ENCODE data around the gene CARD11. TPM values are rescaled to one million over a fixed set of nuclear protein-coding genes. Genes with fewer than 3 reads are reported as not detected.

Gene CARD11
- total and polyA plus RNA-seq, 2 experiments from 2014 or later: 17.7 to 29.0 TPM

GRCh38 chr7:2923291-2923781 lies 120.3 kb downstream of the CARD11 start:
- no peak overlapping the region for H3K27ac ChIP-seq (ENCODE audit: low read depth)
- ATAC-seq: no peak
- H3K27me3 Mint-ChIP-seq (ENCODE audit: insufficient read depth, low read depth, poor library complexity): peaks cover 6% of the 10 kb centered on the region
- no peaks in the 10 kb centered on the region for H3K36me3 ChIP-seq (ENCODE audit: insufficient read depth)
- H3K27me3 ChIP-seq (ENCODE audit: insufficient read depth): no peaks in the 10 kb centered on the region
- H3K4me1 ChIP-seq (ENCODE audit: insufficient read depth): no peaks in the 10 kb centered on the region
- H3K4me3 ChIP-seq: no peak overlapping the region
- no peaks in the 10 kb centered on the region; the same call in 2 of the 3 replicates for H3K4me1 Mint-ChIP-seq
- peaks cover 2% of the 10 kb centered on the region; the same call in 1 of the 3 replicates for H3K9me3 Mint-ChIP-seq
- no peaks in the 10 kb centered on the region for H3F3A ChIP-seq (replicated peaks; ENCODE audit: low read depth)
- H3K79me2 ChIP-seq (replicated peaks; ENCODE audit: insufficient read depth): no peaks in the 10 kb centered on the region
- H3K4me2 ChIP-seq: no peak overlapping the region
- peaks cover 12% of the 10 kb centered on the region for H3K36me3 Mint-ChIP-seq (ENCODE audit: low read depth)
- H2AFZ ChIP-seq: no peak overlapping the region
- H4K20me1 ChIP-seq (replicated peaks; ENCODE audit: insufficient read depth): no peaks in the 10 kb centered on the region
- H3K4me3 Mint-ChIP-seq: no peak overlapping the region
- no peak overlapping the region for H3K27ac Mint-ChIP-seq
- TF ChIP-seq ZNF462 (CRISPR knock-in tag; IDR thresholded peaks at IDR 0.05): no peak
- no peak for TF ChIP-seq POLR2AphosphoS5 (IDR thresholded peaks at IDR 0.05; ENCODE audit: low read depth)
- TF ChIP-seq EZH2phosphoT487 (IDR thresholded peaks at IDR 0.05; ENCODE audit: unreplicated experiment): no peak
- no peaks in the 10 kb centered on the region for H3K9me2 ChIP-seq (ENCODE audit: insufficient read depth)
- no peak for DNase-seq (ENCODE audit: low spot score)

- no peak overlapping the region for H3K27ac Mint-ChIP-seq
- Histone ChIP-seq H3K27ac (ENCODE audit: low read depth) (no peak overlapping the region), H2AFZ (no peak overlapping the region), H3K4me3 (no peak overlapping the region), H3K27me3 (ENCODE audit: insufficient read depth) (no peaks in the 10 kb centered on the region), H3F3A (replicated peaks; ENCODE audit: low read depth) (no peaks in the 10 kb centered on the region), H3K4me2 (no peak overlapping the region), H3K79me2 (replicated peaks; ENCODE audit: insufficient read depth) (no peaks in the 10 kb centered on the region), H3K9me2 (ENCODE audit: insufficient read depth) (no peaks in the 10 kb centered on the region), H3K36me3 (ENCODE audit: insufficient read depth) (no peaks in the 10 kb centered on the region), H3K4me1 (ENCODE audit: insufficient read depth) (no peaks in the 10 kb centered on the region), H4K20me1 (replicated peaks; ENCODE audit: insufficient read depth) (no peaks in the 10 kb centered on the region)
- H3K27me3 Mint-ChIP-seq (ENCODE audit: insufficient read depth, low read depth, poor library complexity): peaks cover 4% of the 10 kb centered on the region
- H3K9me3 Mint-ChIP-seq: peaks cover 2% of the 10 kb centered on the region; the same call in 2 of the 3 replicates
- DNase-seq (ENCODE audit: low spot score): no peak
- TF ChIP-seq STAT1 (IDR thresholded peaks at IDR 0.05; ENCODE audit: unreplicated experiment) (no peak), EZH2phosphoT487 (IDR thresholded peaks at IDR 0.05; ENCODE audit: unreplicated experiment) (no peak), ETS1 (IDR thresholded peaks at IDR 0.05) (no peak)
- no peaks in the 10 kb centered on the region; the same call in 2 of the 3 replicates for H3K4me1 Mint-ChIP-seq
- no peak overlapping the region for H3K4me3 Mint-ChIP-seq
- H3K36me3 Mint-ChIP-seq (ENCODE audit: low read depth): peaks cover 12% of the 10 kb centered on the region
- ATAC-seq: no peak
These were observed 120.8 kb downstream of the CARD11 start for GRCh38 chr7:2922866-2923265.
